Endothelial cell of umbilical vein (primary cell): Measurements from ENCODE around the gene SLC24A3. TPM values are rescaled to one million over a fixed set of nuclear protein-coding genes. Genes with fewer than 3 reads are reported as not detected.

Source experiments
- BruUV-seq: library from RNA; stranded (reverse); fragments of 400-500 nt; replicated peaks from 2 replicates; lab custom pipeline; 2021; lab: Mats Ljungman, UMichigan
- CTCF ChIA-PET: fragments of 300-600, 350-600 bp; sonication (Branson Sonifier 250); formaldehyde crosslinking; loops from one replicate; lab custom pipeline; 2021; ENCODE audit warnings: antibody characterized with exemption, inconsistent platforms; lab: Charles Lee
- POLR2A ChIA-PET: fragments of 300-600, 350-600 bp; sonication (Branson Sonifier 250); formaldehyde crosslinking; loops from one replicate; lab custom pipeline; 2021; ENCODE audit warnings: antibody characterized with exemption, inconsistent platforms; lab: Charles Lee
- DNase-seq: peaks from one replicate; pipeline ENCODE4 v3.0.0-alpha.2; 2011; ENCODE audit warnings: low read depth, low spot score
- FAIRE-seq: peaks from 2 replicates; lab custom pipeline; 2011; peaks lifted over from hg19 to GRCh38; lab: Jason Lieb, UNC
- H2AFZ ChIP-seq: 2 replicates; pipeline ENCODE4 v1.6.0; 2012; ENCODE audit warnings: low read depth, low read length, control low read depth, inconsistent platforms
- H3K27ac ChIP-seq: 2 replicates; pipeline ENCODE4 v1.5.1; 2011; ENCODE audit warnings: low read depth, mild to moderate bottlenecking, control low read depth, low read length, moderate library complexity; ENCODE audit not compliant: insufficient read depth
- H3K27me3 ChIP-seq, 2 experiments: 2 replicates each; pipeline versions ENCODE4 v1.6.0 to v1.6.1; 2011; ENCODE audit warnings: low read length in 2 of 2, mixed read lengths in 1 of 2; ENCODE audit not compliant: control insufficient read depth in 2 of 2, insufficient read depth in 2 of 2
- H3K36me3 ChIP-seq, 2 experiments: 2 replicates in 1 of 2; 3 replicates in 1 of 2; pipeline ENCODE4 v1.5.1; 2011; ENCODE audit warnings: low read length in 2 of 2, mild to moderate bottlenecking in 1 of 2, moderate library complexity in 1 of 2; ENCODE audit not compliant: control insufficient read depth in 2 of 2, insufficient read depth in 2 of 2; ENCODE audit errors: extremely low read depth in 1 of 2
- H3K4me1 ChIP-seq: 3 replicates; pipeline ENCODE4 v1.5.1; 2011; ENCODE audit warnings: mild to moderate bottlenecking, low read length; ENCODE audit not compliant: control insufficient read depth, insufficient read depth; ENCODE audit errors: extremely low read depth
- H3K4me2 ChIP-seq: 2 replicates; pipeline ENCODE4 v1.6.1; 2011; ENCODE audit warnings: low read length, control low read depth, mixed read lengths; ENCODE audit not compliant: insufficient read depth
- H3K4me3 ChIP-seq, 3 experiments: fragments of 200-600 bp in 1 of 3; sonication (generic), shearing (Covaris generic) in 1 of 3; replicated peaks in 1 of 3; 2 replicates each; pipeline ENCODE4 v1.5.1; 2011 to 2016; ENCODE audit warnings: control low read depth in 3 of 3, low read length in 3 of 3, mild to moderate bottlenecking in 2 of 3, inconsistent platforms in 1 of 3, low read depth in 1 of 3, moderate library complexity in 1 of 3; ENCODE audit not compliant: insufficient read depth in 1 of 3
- H3K79me2 ChIP-seq: 2 replicates; pipeline ENCODE4 v1.6.0; 2012; ENCODE audit warnings: low read length, inconsistent platforms; ENCODE audit not compliant: control insufficient read depth, insufficient read depth
- H3K9ac ChIP-seq: replicated peaks from 2 replicates; pipeline ENCODE3; 2011; ENCODE audit warnings: low read length, control low read depth; ENCODE audit not compliant: insufficient read depth; ENCODE audit errors: extremely low read depth
- H3K9me1 ChIP-seq: replicated peaks from 3 replicates; pipeline ENCODE4 v1.6.0; 2011; ENCODE audit warnings: mild to moderate bottlenecking, low read length; ENCODE audit not compliant: control insufficient read depth, insufficient read depth; ENCODE audit errors: extremely low read depth
- H3K9me3 ChIP-seq: replicated peaks from 2 replicates; pipeline ENCODE4 v1.5.1; 2012; ENCODE audit warnings: low read length, inconsistent platforms; ENCODE audit not compliant: control insufficient read depth, insufficient read depth
- H4K20me1 ChIP-seq: replicated peaks from 2 replicates; pipeline ENCODE3; 2011; ENCODE audit warnings: mild to moderate bottlenecking, low read length; ENCODE audit not compliant: control insufficient read depth, insufficient read depth; ENCODE audit errors: extremely low read depth
- CTCF ChIP-seq, 2 donors: IDR thresholded peaks; 1 replicate in 1 of 2; 2 replicates in 1 of 2; pipeline ENCODE4 v1.5.1; 2011; ENCODE audit warnings: low read length in 2 of 2, mild to moderate bottlenecking in 2 of 2, moderate library complexity in 2 of 2, control low read depth in 1 of 2, inconsistent platforms in 1 of 2, low read depth in 1 of 2; ENCODE audit not compliant: insufficient read depth in 1 of 2; ENCODE audit errors: extremely low read depth in 1 of 2
- EZH2 ChIP-seq: IDR thresholded peaks from 2 replicates; pipeline ENCODE4 v1.6.1; 2012; ENCODE audit warnings: borderline replicate concordance, low read depth, mild to moderate bottlenecking, moderate library complexity, low read length, inconsistent platforms; ENCODE audit not compliant: severe bottlenecking
- FOS ChIP-seq: IDR thresholded peaks from 2 replicates; pipeline ENCODE4 v1.6.1; 2011; ENCODE audit warnings: mild to moderate bottlenecking, low read length, moderate library complexity, borderline replicate concordance; ENCODE audit not compliant: insufficient read depth
- GATA2 ChIP-seq: IDR thresholded peaks from 2 replicates; pipeline ENCODE4 v1.7.0; 2011; ENCODE audit warnings: low read depth, mild to moderate bottlenecking, moderate library complexity, mixed read lengths, low read length; ENCODE audit not compliant: insufficient read length, insufficient read depth
- JUN ChIP-seq: IDR thresholded peaks from 2 replicates; pipeline ENCODE4 v1.6.1; 2011; ENCODE audit warnings: borderline replicate concordance, low read depth; ENCODE audit not compliant: insufficient read length, insufficient read depth
- MYC ChIP-seq: IDR thresholded peaks from one replicate; pipeline ENCODE4 v1.6.1; 2011; ENCODE audit warnings: mild to moderate bottlenecking, low read depth, low read length
- POLR2A ChIP-seq: IDR thresholded peaks from 2 replicates; pipeline ENCODE4 v1.6.1; 2012; ENCODE audit warnings: low read depth, mild to moderate bottlenecking, control low read depth, low read length
- POLR2AphosphoS5 ChIP-seq: IDR thresholded peaks from 2 replicates; pipeline ENCODE4 v1.6.1; 2012; ENCODE audit warnings: low read depth, mild to moderate bottlenecking, control low read depth, low read length, moderate library complexity; ENCODE audit not compliant: insufficient read depth
- dilution Hi-C: fragments of 300-500 bp; cut with MboI; formaldehyde crosslinking; loops from one replicate; pipeline ENCODE4 v1.15.0; 2019; ENCODE audit warnings: low sequenced_read_pairs; ENCODE audit not compliant: extremely low pct_ligation_motif_present
- intact Hi-C: fragments of 100-400 bp; cut with micrococcal nuclease; formaldehyde crosslinking; loops from one replicate; pipeline ENCODE4 v1.10.0; 2022
- polyA plus RNA-seq, 4 experiments: library from polyadenylated mRNA; depleted of rRNA in 3 of 4; stranded (reverse) in 3 of 4; unstranded in 1 of 4; fragments of >200 nt; gene quantifications; 2 replicates each; pipeline versions ENCODE4 v1.2.1 to v1.2.3, GENCODE V29; 2011 to 2012; ENCODE audit warnings: missing spikeins in 1 of 4
- total RNA-seq: library from RNA; stranded (reverse); gene quantifications from 2 replicates; pipeline ENCODE4 v1.2.3, GENCODE V29; 2021
- TF ChIP-seq, protein P1 (sequence below): IDR thresholded peaks from 2 replicates; pipeline ENCODE4 v1.6.1; 2011; ENCODE audit not compliant: insufficient read depth, insufficient read length

SLC24A3 gene
- total and polyA plus RNA-seq, 2 donors (not counting 3 experiments of a cell fraction or from before 2014, with no cell fraction given) = not detected

DNA sequence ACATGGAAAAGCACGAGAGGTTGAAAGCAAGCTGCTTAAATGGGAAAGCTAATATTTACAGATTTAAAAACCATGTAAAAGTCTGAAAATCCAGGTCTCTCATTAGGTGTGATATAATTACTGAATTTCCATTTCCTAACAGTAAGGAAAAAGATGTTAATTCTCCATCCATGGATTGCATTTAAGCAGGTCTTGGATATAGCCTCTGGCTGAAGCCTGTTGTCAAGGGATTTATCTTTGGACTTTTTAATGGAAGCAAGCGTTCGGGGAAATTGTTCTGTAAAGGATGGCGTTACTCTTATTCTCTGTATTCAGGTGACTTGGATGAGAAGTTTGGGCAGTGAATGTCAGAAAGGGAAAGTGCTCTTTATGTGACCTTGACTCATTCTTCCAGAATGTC lies 233.8 kb downstream of the SLC24A3 start:
- H3K4me1 ChIP-seq = no peaks in the 10 kb centered on the region
- no peaks in the 10 kb centered on the region for H3K36me3 ChIP-seq
- no peak overlapping the region for H3K27ac ChIP-seq
- DNase-seq = no peak
- no peaks in the 10 kb centered on the region for H3K27me3 ChIP-seq
- no peak for FAIRE-seq
- no peaks in the 10 kb centered on the region for H3K79me2 ChIP-seq
- H3K4me3 ChIP-seq = no peak overlapping the region
- no peaks in the 10 kb centered on the region for H3K9me3 ChIP-seq
- POLR2A ChIA-PET = no interaction called here
- no peak overlapping the region for H3K4me2 ChIP-seq
- no peaks in the 10 kb centered on the region for H4K20me1 ChIP-seq
- no TSS peak for BruUV-seq
- intact Hi-C loops = no loop called here
- no peaks in the 10 kb centered on the region for H3K9me1 ChIP-seq
- dilution Hi-C loops = no loop called here
- TF ChIP-seq, protein P1, sequence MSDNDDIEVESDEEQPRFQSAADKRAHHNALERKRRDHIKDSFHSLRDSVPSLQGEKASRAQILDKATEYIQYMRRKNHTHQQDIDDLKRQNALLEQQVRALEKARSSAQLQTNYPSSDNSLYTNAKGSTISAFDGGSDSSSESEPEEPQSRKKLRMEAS = no peak
- TF ChIP-seq GATA2 (no peak), POLR2AphosphoS5 (no peak), CTCF (IDR thresholded peaks at IDR 0.05; ENCODE audit: extremely low read depth in 1 of 2, insufficient read depth in 1 of 2, low read depth in 1 of 2, low read length in 2 of 2) (no peak), POLR2A (no peak), EZH2 (no peak), JUN (no peak), FOS (no peak), MYC (no peak)
- CTCF ChIA-PET = no interaction called here
- no peak overlapping the region for H3K9ac ChIP-seq
- H2AFZ ChIP-seq = no peak overlapping the region
